H1 (cell line): ENCODE results near the gene OPHN1. TPM values are rescaled to one million over a fixed set of nuclear protein-coding genes. Genes with fewer than 3 reads are reported as not detected.

Experiments used
- CTCF ChIA-PET: fragments of 300-600 bp; sonication (Branson Sonifier 250); formaldehyde crosslinking; loops from one replicate; lab custom pipeline; 2021; ENCODE audit not compliant: partially characterized antibody; lab: Charles Lee
- POLR2A ChIA-PET: fragments of 300-600 bp; sonication (Branson Sonifier 250); formaldehyde crosslinking; loops from one replicate; lab custom pipeline; 2021; ENCODE audit warnings: inconsistent platforms; ENCODE audit not compliant: partially characterized antibody; lab: Charles Lee
- DNase-seq, 2 experiments: peaks; one replicate each; pipeline versions ENCODE4 v3.0.0 to v3.0.0-alpha.2; 2010 to 2022; ENCODE audit warnings: low spot score in 2 of 2, low read depth in 1 of 2, mixed read lengths in 1 of 2
- FAIRE-seq: peaks from 2 replicates; lab custom pipeline; 2011; peaks lifted over from hg19 to GRCh38; lab: Jason Lieb, UNC
- H2AFZ ChIP-seq: 2 replicates; pipeline ENCODE4 v1.8.1; 2012; ENCODE audit warnings: low read length, inconsistent platforms
- H2AK5ac ChIP-seq: 2 replicates; pipeline ENCODE4 v1.6.1; 2013; ENCODE audit warnings: low read depth, low read length
- H2BK120ac ChIP-seq: replicated peaks from 2 replicates; pipeline ENCODE3; 2013; ENCODE audit warnings: low read depth, low read length, inconsistent platforms
- H2BK12ac ChIP-seq: 2 replicates; pipeline ENCODE4 v1.6.1; 2013; ENCODE audit warnings: low read depth, low read length
- H2BK15ac ChIP-seq: 2 replicates; pipeline ENCODE4 v1.6.1; 2013; ENCODE audit warnings: low read length
- H2BK20ac ChIP-seq: 2 replicates; pipeline ENCODE4 v1.6.1; 2013; ENCODE audit warnings: low read length
- H2BK5ac ChIP-seq: 2 replicates; pipeline ENCODE4 v1.6.1; 2013; ENCODE audit warnings: low read depth, low read length
- H3K14ac ChIP-seq: 2 replicates; pipeline ENCODE4 v1.6.1; 2013; ENCODE audit warnings: inconsistent platforms; ENCODE audit not compliant: insufficient read length
- H3K18ac ChIP-seq: 2 replicates; pipeline ENCODE4 v1.6.1; 2013; ENCODE audit warnings: low read length; ENCODE audit errors: extremely low read depth
- H3K23ac ChIP-seq: 2 replicates; pipeline ENCODE4 v1.6.1; 2013; ENCODE audit warnings: inconsistent platforms; ENCODE audit not compliant: insufficient read length
- H3K23me2 ChIP-seq: 2 replicates; pipeline ENCODE4 v1.6.1; 2013; ENCODE audit warnings: low read depth, low read length
- H3K27ac ChIP-seq: 2 replicates; pipeline ENCODE4 v1.6.1; 2011; ENCODE audit warnings: low read depth, low read length, inconsistent platforms
- H3K27me3 ChIP-seq, 4 experiments: replicated peaks in 1 of 4; 1 replicate in 1 of 4; 2 replicates in 3 of 4; pipeline versions ENCODE4 v1.6.1 to v1.8.1; 2011 to 2013; ENCODE audit warnings: low read length in 3 of 4, mild to moderate bottlenecking in 3 of 4, inconsistent platforms in 2 of 4, mixed read lengths in 2 of 4, moderate library complexity in 1 of 4; ENCODE audit not compliant: control insufficient read depth in 3 of 4, insufficient read depth in 3 of 4; ENCODE audit errors: extremely low read depth in 1 of 4
- H3K36me3 ChIP-seq, 4 experiments: 2 replicates each; pipeline versions ENCODE4 v1.6.1 to v1.8.1; 2011 to 2013; ENCODE audit warnings: mild to moderate bottlenecking in 4 of 4, low read length in 3 of 4, moderate library complexity in 2 of 4, control low read depth in 1 of 4, inconsistent platforms in 1 of 4; ENCODE audit not compliant: insufficient read depth in 4 of 4, control insufficient read depth in 2 of 4
- H3K4ac ChIP-seq: replicated peaks from 2 replicates; pipeline ENCODE3; 2013; ENCODE audit warnings: low read length, low read depth, mixed read lengths, inconsistent platforms; ENCODE audit not compliant: insufficient read length
- H3K4me1 ChIP-seq, 4 experiments: replicated peaks in 1 of 4; 1 replicate in 1 of 4; 2 replicates in 3 of 4; pipeline versions ENCODE4 v1.6.1 to v1.8.1; 2011 to 2013; ENCODE audit warnings: low read length in 3 of 4, inconsistent platforms in 2 of 4, mixed read lengths in 1 of 4; ENCODE audit not compliant: insufficient read depth in 4 of 4, control insufficient read depth in 3 of 4
- H3K4me2 ChIP-seq, 2 experiments: 2 replicates each; pipeline versions ENCODE4 v1.6.1 to v1.8.1; 2011 to 2013; ENCODE audit warnings: low read depth in 2 of 2, low read length in 2 of 2, control low read depth in 1 of 2, inconsistent platforms in 1 of 2, mild to moderate bottlenecking in 1 of 2; ENCODE audit not compliant: insufficient read depth in 1 of 2
- H3K4me3 ChIP-seq, 4 experiments: fragments of 200-600, 300-600 bp in 1 of 4; sonication (generic), shearing (Covaris generic), sonication (Bioruptor Twin) in 1 of 4; 2 replicates each; pipeline versions ENCODE4 v1.5.1 to v1.8.1; 2011 to 2016; ENCODE audit warnings: low read length in 4 of 4, low read depth in 3 of 4, control low read depth in 2 of 4, inconsistent platforms in 2 of 4, mild to moderate bottlenecking in 2 of 4, mixed read lengths in 1 of 4, moderate library complexity in 1 of 4; ENCODE audit not compliant: insufficient read depth in 2 of 4; ENCODE audit errors: extremely low read depth in 1 of 4
- H3K56ac ChIP-seq: replicated peaks from 2 replicates; pipeline ENCODE3; 2013; ENCODE audit warnings: low read depth, mild to moderate bottlenecking, mixed read lengths, low read length, inconsistent platforms; ENCODE audit not compliant: insufficient read length
- H3K79me1 ChIP-seq: 2 replicates; pipeline ENCODE4 v1.6.1; 2013; ENCODE audit warnings: low read depth, low read length, control low read depth
- H3K79me2 ChIP-seq, 2 experiments: 2 replicates each; pipeline versions ENCODE4 v1.6.1 to v1.8.1; 2012 to 2013; ENCODE audit warnings: low read length in 2 of 2, mild to moderate bottlenecking in 2 of 2, inconsistent platforms in 1 of 2; ENCODE audit not compliant: insufficient read depth in 2 of 2, control insufficient read depth in 1 of 2
- H3K9ac ChIP-seq, 4 experiments: replicated peaks in 1 of 4; 1 replicate in 1 of 4; 2 replicates in 3 of 4; pipeline versions ENCODE4 v1.6.1 to v1.8.1; 2011 to 2013; ENCODE audit warnings: low read depth in 3 of 4, low read length in 3 of 4, control low read depth in 2 of 4, mild to moderate bottlenecking in 2 of 4, moderate library complexity in 2 of 4, inconsistent platforms in 1 of 4; ENCODE audit errors: extremely low read depth in 1 of 4
- H3K9me3 ChIP-seq, 2 experiments: 2 replicates each; pipeline versions ENCODE4 v1.6.1 to v1.8.1; 2012 to 2013; ENCODE audit warnings: mild to moderate bottlenecking in 2 of 2, moderate library complexity in 2 of 2, control low read depth in 1 of 2, inconsistent platforms in 1 of 2, low read depth in 1 of 2, low read length in 1 of 2, mixed read lengths in 1 of 2; ENCODE audit not compliant: insufficient read depth in 2 of 2
- H4K20me1 ChIP-seq, 2 experiments: replicated peaks in 1 of 2; 2 replicates each; pipeline versions ENCODE3 to v1.8.1; 2011 to 2013; ENCODE audit warnings: inconsistent platforms in 2 of 2, low read length in 2 of 2, mild to moderate bottlenecking in 1 of 2; ENCODE audit not compliant: insufficient read depth in 2 of 2, control insufficient read depth in 1 of 2
- H4K5ac ChIP-seq: 2 replicates; pipeline ENCODE4 v1.6.1; 2013; ENCODE audit warnings: low read length, low read depth, mixed read lengths, inconsistent platforms; ENCODE audit not compliant: insufficient read length
- H4K8ac ChIP-seq: 2 replicates; pipeline ENCODE4 v1.8.0; 2013; ENCODE audit warnings: mild to moderate bottlenecking, moderate library complexity, low read length, inconsistent platforms; ENCODE audit not compliant: insufficient read depth; ENCODE audit errors: extremely low read depth
- H4K91ac ChIP-seq: replicated peaks from 2 replicates; pipeline ENCODE3; 2013; ENCODE audit warnings: low read length, mixed read lengths, inconsistent platforms; ENCODE audit not compliant: insufficient read length
- BRCA1 ChIP-seq: IDR thresholded peaks from 2 replicates; pipeline ENCODE4 v1.6.1; 2012; ENCODE audit warnings: low read depth, low read length, improper control_type of control experiment
- CEBPB ChIP-seq: IDR thresholded peaks from 2 replicates; pipeline ENCODE4 v1.6.1; 2012; ENCODE audit warnings: low read depth, low read length
- KDM1A ChIP-seq: fragments of 200-600, 300-600 bp; sonication (generic); IDR thresholded peaks from 2 replicates; pipeline ENCODE4 v1.7.1; 2016; ENCODE audit warnings: mild to moderate bottlenecking, low read length, borderline replicate concordance
- SAP30 ChIP-seq: fragments of 300-600 bp; sonication (generic); IDR thresholded peaks from 2 replicates; pipeline ENCODE4 v1.7.1; 2012; ENCODE audit warnings: low read length, moderate library complexity, mild to moderate bottlenecking, inconsistent platforms; ENCODE audit not compliant: insufficient read depth, insufficient replicate concordance
- TBP ChIP-seq: IDR thresholded peaks from 2 replicates; pipeline ENCODE4 v1.6.1; 2011; ENCODE audit warnings: low read depth, low read length, improper control_type of control experiment
- WGBS, 2 experiments: shearing (Covaris generic) in 1 of 2; methylation state at CpG; one replicate each; pipeline versions ENCODE4 v1.1.6 to v1.1.7; 2013 to 2015; ENCODE audit warnings: low lambda C conversion rate in 2 of 2, mixed read lengths in 2 of 2, inconsistent platforms in 1 of 2, low coverage in 1 of 2, missing lambda C conversion rate in 1 of 2; ENCODE audit not compliant: insufficient replicate concordance in 2 of 2, insufficient coverage in 1 of 2, insufficient read length in 1 of 2; ENCODE audit errors: extremely low coverage in 1 of 2, missing lambda C conversion rate in 1 of 2; 5-methylcytosine and 5-hydroxymethylcytosine counted together
- polyA plus RNA-seq, 7 experiments: library from polyadenylated mRNA; depleted of rRNA in 3 of 7; stranded (reverse) in 5 of 7; unstranded in 2 of 7; fragments of >200 nt in 5 of 7; fragments of 200-250 nt in 2 of 7; gene quantifications; 1 replicate in 5 of 7; 2 replicates in 1 of 7; 4 replicates in 1 of 7; pipeline versions ENCODE4 v1.2.1 to v1.2.3, GENCODE V29; 2011 to 2013; ENCODE audit warnings: missing spikeins in 2 of 7, mixed read lengths in 2 of 7
- total RNA-seq: library from RNA; stranded (reverse); fragmentation: NEBNext Ultra II Directional; extraction: Animal tissue kit (Norgen Biotek cat#: 25700); gene quantifications from 2 replicates; pipeline ENCODE4 v1.2.1, GENCODE V29; 2021

Gene OPHN1
- total and polyA plus RNA-seq, 2 of the 8 experiments (the other 6 are each of a cell fraction or from before 2014, with no cell fraction given) = 1.2 to 3.5 TPM

DNA sequence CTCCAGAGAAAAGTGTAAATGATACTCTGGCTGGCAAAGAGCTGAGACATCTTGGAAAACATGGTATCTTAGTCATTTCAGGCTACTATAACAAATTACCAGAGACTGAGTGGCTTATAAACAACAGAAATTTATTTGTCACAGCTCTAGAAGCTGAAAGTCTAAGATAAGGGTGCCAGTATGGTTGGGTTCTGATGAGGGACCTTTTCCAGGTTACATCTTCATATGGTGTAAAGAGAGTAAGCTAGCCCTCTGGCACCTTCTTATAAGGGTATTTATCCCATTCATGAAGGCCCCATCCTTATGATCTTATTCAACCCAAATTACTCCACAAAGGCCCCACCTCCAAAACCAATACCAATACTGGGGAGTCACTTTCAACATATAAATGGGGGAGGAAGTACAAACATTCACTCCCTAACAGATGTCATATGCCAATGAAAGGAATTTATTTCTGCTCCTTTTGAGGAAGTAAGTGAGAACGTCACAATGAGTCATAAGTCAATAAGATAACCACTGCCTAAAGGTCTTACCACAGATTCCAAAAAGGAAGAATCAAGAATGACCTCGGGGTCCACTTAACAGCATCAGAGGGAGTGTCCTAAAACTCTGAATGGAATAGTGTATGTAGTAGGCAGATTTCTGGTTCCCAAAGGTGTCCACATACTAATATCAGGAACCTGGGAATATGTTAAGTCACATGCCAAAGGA lies 246.6 kb downstream of the OPHN1 start:
- no peak overlapping the region for H3K4me2 ChIP-seq
- no peaks in the 10 kb centered on the region for H3K79me2 ChIP-seq
- H2BK12ac ChIP-seq = no peak overlapping the region
- no peak overlapping the region for H3K18ac ChIP-seq
- no peaks in the 10 kb centered on the region for H4K20me1 ChIP-seq
- H3K9me3 ChIP-seq = no peaks in the 10 kb centered on the region
- no peak overlapping the region for H3K23ac ChIP-seq
- H3K23me2 ChIP-seq = no peaks in the 10 kb centered on the region
- no peaks in the 10 kb centered on the region for H3K36me3 ChIP-seq
- no peak overlapping the region for H3K14ac ChIP-seq
- H4K5ac ChIP-seq = no peak overlapping the region
- H2BK120ac ChIP-seq = no peak overlapping the region
- H4K8ac ChIP-seq = no peak overlapping the region
- no peak overlapping the region for H3K4me3 ChIP-seq
- POLR2A ChIA-PET = no interaction called here
- H2BK20ac ChIP-seq = no peak overlapping the region
- no peak for DNase-seq
- H2BK15ac ChIP-seq = no peak overlapping the region
- no peaks in the 10 kb centered on the region for H3K79me1 ChIP-seq
- no peaks in the 10 kb centered on the region for H3K27me3 ChIP-seq
- no peak overlapping the region for H2AK5ac ChIP-seq
- no peak overlapping the region for H3K9ac ChIP-seq
- no peaks in the 10 kb centered on the region for H3K4me1 ChIP-seq
- TF ChIP-seq TBP (no peak), BRCA1 (no peak), KDM1A (no peak), SAP30 (no peak), CEBPB (no peak)
- TF ChIP-seq, all 59 proteins: peak for 0
- no peak for FAIRE-seq
- Histone ChIP-seq H3K4ac (no peak overlapping the region), H3K27ac (no peak overlapping the region), H2BK5ac (no peak overlapping the region), H4K91ac (no peak overlapping the region), H3K56ac (no peak overlapping the region), H2AFZ (no peak overlapping the region)
- WGBS, 2 experiments = 85% methylated on average over 2 of the region's 2 CpGs; no CpG with 5 or more reads in 1 of the 2 experiments
- CTCF ChIA-PET = interaction anchor here (0.7 to 1.9 kb wide), 2 partner anchors 10 to 524 kb away, joined by 3 to 5 read pairs; no protein-coding TSS in a partner anchor
